Psoas muscle (tissue), 8 donors: ENCODE measurements around the gene VWA8. TPM values are rescaled to one million over a fixed set of nuclear protein-coding genes. Genes with fewer than 3 reads are reported as not detected.
"Not testable (repeated sequence)": the region's sequence is repeated elsewhere in the genome, so short reads cannot be mapped to it uniquely, and the experiment has no call there.

Source experiments
- ATAC-seq, 4 donors: fragments of 200-7000 bp; cut with Tn5 transposase; one replicate each; pipeline ENCODE4 v1.9.1; 2020; ENCODE audit warnings: moderate library complexity in 3 of 4, mild to moderate bottlenecking in 2 of 4
- DNase-seq, 2 donors: peaks; one replicate each; pipeline ENCODE4 v3.0.0-alpha.2; 2020
- H3K27ac ChIP-seq: fragments of 200-600 bp; one replicate; pipeline ENCODE4 v1.8.0; 2022
- H3K27me3 ChIP-seq, 3 donors: fragments of 200-600 bp in 1 of 3; one replicate each; pipeline versions ENCODE4 v1.6.1 to v1.8.0; 2013 to 2022; ENCODE audit warnings: low read length in 2 of 3, mild to moderate bottlenecking in 2 of 3, moderate library complexity in 1 of 3; ENCODE audit not compliant: insufficient read depth in 3 of 3
- H3K36me3 ChIP-seq, 2 donors: fragments of 200-600 bp in 1 of 2; one replicate each; pipeline versions ENCODE4 v1.6.1 to v1.8.0; 2013 to 2022; ENCODE audit warnings: low read depth in 1 of 2, mild to moderate bottlenecking in 1 of 2, moderate library complexity in 1 of 2; ENCODE audit not compliant: insufficient read depth in 1 of 2
- H3K4me1 ChIP-seq: fragments of 200-600 bp; one replicate; pipeline ENCODE4 v1.8.0; 2022
- H3K4me3 ChIP-seq: fragments of 200-600 bp; one replicate; pipeline ENCODE4 v1.8.0; 2022; ENCODE audit warnings: mild to moderate bottlenecking
- H3K9me3 ChIP-seq: fragments of 200-600 bp; one replicate; pipeline ENCODE4 v1.8.0; 2022
- CTCF ChIP-seq: fragments of 200-600 bp; IDR thresholded peaks from one replicate; pipeline ENCODE4 v1.8.0; 2022; ENCODE audit warnings: antibody characterized with exemption
- WGBS, 3 donors: extraction: QIAGEN DNeasy Blood & Tissue Kit; methylation state at CpG; one replicate each; pipeline versions ENCODE4 v1.1.6 to v1.1.7; 2013; 5-methylcytosine and 5-hydroxymethylcytosine counted together
- intact Hi-C, 2 donors: fragments of 100-400 bp; cut with DNase I; formaldehyde crosslinking; loops; one replicate each; pipeline versions ENCODE4 v1.11.0 to v1.14.2; 2022
- polyA plus RNA-seq, 3 donors: library from polyadenylated mRNA; stranded (reverse); fragments of 200-250 nt; gene quantifications; one replicate each; pipeline ENCODE4 v1.2.3, GENCODE V29; 2013
- total RNA-seq, 4 donors: library from RNA; stranded (reverse); fragmentation: NEBNext Ultra II Directional in 2 of 4; extraction: Animal tissue kit (Norgen Biotek cat#: 25700) in 2 of 4; gene quantifications; one replicate each; pipeline versions ENCODE4 v1.2.1 to v1.2.4, GENCODE V29; 2021 to 2023
- donor health status: healthy with polysubstance abuse.
- donor health status: DM: no; HTN: no; CAD: no; lungs with moderate emphysema.
- donor health status: Bipolar disorder and iron deficiency.
- donor health status: healthy.
- donor health status: DM: yes; HTN: yes; CAD: no.
- donor health status: DM: no; HTN: no; CAD: no.
- donor health status: DM: no; HTN: no; CAD: no.
- donor health status: DM: yes; HTN: yes; CAD: no.

VWA8 gene
- total and polyA plus RNA-seq, 7 donors, result 8.6 to 50.5 (median 30.1) TPM

- Histone ChIP-seq H3K27ac (no peak overlapping the region), H3K27me3 (peaks cover 0 to 2% (median 0%) of the 10 kb centered on the region in 3 donors), H3K9me3 (no peaks in the 10 kb centered on the region), H3K4me1 (no peaks in the 10 kb centered on the region), H3K4me3 (no peak overlapping the region), H3K36me3 (no peaks in the 10 kb centered on the region)
- no peak for DNase-seq
- ATAC-seq, result no peak
- no peak for TF ChIP-seq CTCF
- 82 to 92% (median 90%) methylated on average over 10 of the region's 10 CpGs for WGBS, 3 donors
- intact Hi-C loops, result no loop called here
These were observed 418.6 kb downstream of the VWA8 start for GRCh38 chr13:41542281-41542680.

DNA sequence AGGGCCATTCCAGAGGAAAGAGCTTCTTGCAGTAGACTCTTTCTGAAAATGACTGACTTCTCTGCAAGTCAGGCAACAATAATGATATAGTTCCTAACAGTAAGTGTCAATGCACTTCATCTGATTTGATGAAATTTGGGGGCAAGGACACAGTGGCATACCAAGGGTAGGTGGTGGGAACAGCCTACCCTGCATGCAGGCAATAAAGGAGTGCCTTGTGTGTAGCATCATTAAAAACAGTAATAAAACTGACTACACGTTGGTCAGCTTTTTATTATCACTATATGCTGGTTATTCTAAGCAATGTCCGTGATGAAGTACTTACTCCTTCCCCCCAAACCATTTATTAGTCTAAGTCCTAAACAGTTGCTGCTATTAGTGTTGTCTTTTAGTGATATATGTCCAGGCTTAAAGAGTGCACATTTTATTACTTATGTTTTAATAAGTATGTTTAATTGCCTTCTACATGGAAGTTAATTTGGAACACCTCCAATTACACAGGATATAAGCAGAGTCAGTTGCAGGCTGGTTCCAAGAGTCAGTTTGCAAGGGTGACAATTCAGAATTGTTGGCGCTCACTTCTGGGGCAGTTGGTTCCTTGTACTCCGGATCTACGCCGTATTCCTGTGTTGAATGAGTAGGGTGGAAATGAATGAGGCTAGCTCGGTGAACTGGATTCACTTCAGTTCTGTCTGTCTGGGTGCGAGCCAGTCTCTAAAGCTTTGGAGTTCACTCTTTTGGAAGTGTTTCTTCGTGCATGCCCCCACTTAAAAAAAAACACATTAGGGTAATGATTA, 419.6 kb downstream of the VWA8 start:
- no peak overlapping the region for H3K4me3 ChIP-seq
- H3K9me3 ChIP-seq, result no peaks in the 10 kb centered on the region
- H3K27ac ChIP-seq, result no peak overlapping the region
- H3K27me3 ChIP-seq, result peaks cover 0 to 2% (median 0%) of the 10 kb centered on the region in 3 donors
- no peaks in the 10 kb centered on the region for H3K4me1 ChIP-seq
- DNase-seq, result no peak
- ATAC-seq, result no peak
- WGBS, 3 donors, result 54 to 70% (median 67%) methylated on average over 9 of the region's 9 CpGs
- intact Hi-C loops, result no loop called here
- no peak for TF ChIP-seq CTCF
- no peaks in the 10 kb centered on the region for H3K36me3 ChIP-seq

GRCh38 chr13:41540240-41540639, 420.7 kb downstream of the VWA8 start:
- H3K4me1 ChIP-seq, H3K27ac ChIP-seq, H3K4me3 ChIP-seq, H3K27me3 ChIP-seq, H3K9me3 ChIP-seq, DNase-seq, ATAC-seq, intact Hi-C loops, H3K36me3 ChIP-seq: not testable (repeated sequence)
- WGBS, 3 donors, result 78 to 91% (median 82%) methylated on average over 8 to 13 of the region's 13 CpGs

- DNase-seq (peak in 1 of 2 donors; percentile 47), ATAC-seq (no peak)
- Histone ChIP-seq H3K36me3 (no peaks in the 10 kb centered on the region), H3K27ac (no peak overlapping the region), H3K4me3 (no peak overlapping the region), H3K27me3 (no peaks in the 10 kb centered on the region), H3K4me1 (no peaks in the 10 kb centered on the region), H3K9me3 (no peaks in the 10 kb centered on the region)
- intact Hi-C loops, result no loop called here
- TF ChIP-seq CTCF, result no peak
- WGBS, 3 donors, result 57 to 59% (median 58%) methylated on average over 15 of the region's 15 CpGs
These were observed 427.4 kb downstream of the VWA8 start for GRCh38 chr13:41533266-41534052.

- TF ChIP-seq CTCF, result no peak
- DNase-seq, result no peak
- 88 to 95% (median 95%) methylated on average over 3 of the region's 3 CpGs for WGBS, 3 donors
- no peaks in the 10 kb centered on the region for H3K4me1 ChIP-seq
- no peak for ATAC-seq
- no peak overlapping the region for H3K4me3 ChIP-seq
- no peaks in the 10 kb centered on the region for H3K36me3 ChIP-seq
- no peaks in the 10 kb centered on the region for H3K9me3 ChIP-seq
- intact Hi-C loops, result no loop called here
- no peaks in the 10 kb centered on the region for H3K27me3 ChIP-seq
- no peak overlapping the region for H3K27ac ChIP-seq
These were observed 432.9 kb downstream of the VWA8 start for GRCh38 chr13:41528021-41528420.
